ENCODE data around the gene TIMD4.
"Not testable (repeated sequence)": the region's sequence is repeated elsewhere in the genome, so short reads cannot be mapped to it uniquely, and the experiment has no call there.

TIMD4 gene

DNA sequence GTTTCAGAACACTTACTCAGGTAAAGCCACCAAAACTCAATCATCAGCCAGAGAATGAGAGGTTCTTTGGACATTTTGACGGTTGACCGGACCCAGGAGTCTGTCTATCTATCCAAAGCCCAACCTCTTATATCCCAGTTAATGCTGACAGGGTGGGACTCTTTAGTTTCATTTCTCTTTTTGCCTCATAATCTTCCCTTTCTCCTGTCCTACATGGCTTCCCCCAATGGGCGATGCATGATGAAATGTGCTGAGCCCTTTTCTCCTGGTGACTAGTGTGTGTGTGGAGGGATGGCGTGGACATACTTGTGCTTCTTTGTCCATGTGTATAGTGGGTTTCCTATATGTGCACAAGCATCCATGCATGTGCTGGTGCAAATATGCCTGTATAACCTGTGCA is at the start of gene TIMD4:
TIMD4 (minus strand) TSS at position 102 of the 400 bp plus-strand sequence; CDS start at position 74, 28 bp downstream.
- no peak for DNase-seq

DNA sequence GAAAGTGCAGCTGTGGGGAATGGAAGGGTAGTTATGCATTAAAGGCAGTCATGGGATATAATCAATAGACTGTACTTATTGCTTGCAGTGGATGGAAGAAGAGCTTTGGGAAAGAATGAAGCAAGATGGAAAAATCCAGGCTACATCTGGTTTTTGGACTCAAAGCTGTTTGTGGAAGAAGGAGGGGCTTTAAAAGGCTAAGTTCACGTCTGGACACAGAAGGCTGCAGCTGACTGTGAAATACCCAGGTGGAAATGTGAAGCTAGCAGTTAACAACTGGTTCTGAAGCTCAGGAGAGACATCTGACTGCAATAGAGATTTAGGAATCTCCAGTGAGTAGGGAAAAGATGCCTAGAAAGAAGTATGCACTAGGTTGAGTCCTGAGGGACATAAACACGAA is 43.2 kb upstream of the TIMD4 start:
- DNase-seq = no peak

DNA sequence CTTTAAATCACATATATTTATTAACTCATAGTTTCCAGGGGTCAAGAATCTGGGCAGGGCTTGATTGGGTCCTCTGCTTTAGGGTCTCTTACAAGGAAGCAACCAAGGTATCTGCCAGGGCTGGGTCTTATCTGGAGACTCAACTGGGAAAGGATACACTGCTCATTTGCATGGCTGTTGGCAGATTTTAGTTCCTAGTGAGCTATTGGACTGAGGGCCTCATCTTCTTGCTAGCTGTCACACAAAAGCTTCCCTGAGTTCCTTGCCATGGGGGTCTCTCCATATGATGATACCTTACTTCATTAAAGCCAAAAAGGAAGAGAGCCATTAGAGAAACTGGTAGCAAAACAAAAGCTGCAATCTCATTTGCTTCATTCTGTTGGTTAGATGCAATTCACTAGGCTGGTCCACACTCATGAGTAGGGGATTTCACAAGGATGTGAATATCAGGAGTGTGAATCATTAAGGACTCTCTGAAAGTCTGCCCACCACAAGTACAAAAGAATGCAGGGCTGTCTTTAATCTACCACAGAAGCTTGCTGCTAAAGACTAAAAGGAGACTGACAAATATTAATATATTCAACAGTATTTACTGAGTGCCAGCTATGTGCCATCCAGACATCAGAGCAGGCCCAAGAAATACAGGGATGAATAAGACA is 42.0 kb upstream of the TIMD4 start:
- DNase-seq = no peak

DNA sequence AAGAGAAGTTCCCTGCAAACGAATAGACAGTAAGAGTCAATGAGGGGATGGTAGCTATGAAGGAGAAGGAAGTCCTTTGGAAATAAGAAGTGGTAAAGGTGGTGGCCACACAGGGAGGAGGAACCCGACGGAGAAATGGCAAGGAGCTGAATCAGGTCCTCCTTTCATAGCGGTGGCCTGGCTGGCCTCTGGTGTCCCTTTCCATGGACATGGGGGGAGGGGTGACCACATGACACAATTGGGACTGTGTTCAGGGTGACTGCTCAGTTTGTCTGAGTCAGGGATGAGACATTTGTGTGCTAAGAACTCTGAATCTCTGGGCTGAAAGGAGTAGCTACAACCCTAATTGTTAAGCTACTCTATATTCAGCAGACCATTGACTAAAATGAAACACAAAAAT is 28.7 kb upstream of the TIMD4 start:
- DNase-seq = no peak

DNA sequence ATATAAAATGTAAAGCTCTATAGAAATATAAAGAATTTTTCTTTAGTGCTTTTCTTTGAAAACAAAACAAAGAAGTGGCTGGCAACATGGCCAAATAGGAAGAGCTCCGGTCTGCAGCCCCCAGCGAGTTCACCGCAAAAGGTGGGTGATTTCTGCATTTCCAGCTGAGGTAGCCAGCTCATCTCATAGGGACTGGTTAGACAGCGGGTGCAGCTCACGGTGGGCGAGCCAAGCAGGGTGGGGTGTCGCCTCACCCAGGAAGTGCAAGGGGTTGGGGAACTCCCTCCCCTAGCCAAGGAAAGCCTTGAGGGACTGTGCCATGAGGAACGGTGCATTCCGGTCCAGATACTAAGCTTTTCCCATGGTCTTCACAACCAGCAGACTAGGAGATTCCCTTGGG is 21.0 kb upstream of the TIMD4 start:
- DNase-seq = no peak

DNA sequence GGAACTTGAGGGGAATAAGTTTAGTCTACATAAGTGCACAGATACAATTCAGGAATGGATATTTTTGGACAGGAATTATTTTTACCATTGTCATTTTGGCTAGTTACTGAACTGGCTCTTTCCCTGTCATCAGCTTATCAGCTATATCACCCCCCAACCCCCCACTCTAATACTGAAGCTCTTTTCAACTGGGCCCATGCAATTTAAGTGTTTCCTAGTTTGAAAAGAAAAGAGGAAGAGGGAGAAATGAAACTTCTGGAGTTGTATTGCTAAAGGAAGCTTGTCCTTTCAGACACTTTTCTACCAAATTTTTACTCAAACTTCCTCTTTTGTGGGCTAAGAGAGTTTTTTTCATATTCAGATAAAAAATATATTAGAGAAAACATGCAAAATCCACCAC is 18.5 kb upstream of the TIMD4 start:
- DNase-seq = no peak

DNA sequence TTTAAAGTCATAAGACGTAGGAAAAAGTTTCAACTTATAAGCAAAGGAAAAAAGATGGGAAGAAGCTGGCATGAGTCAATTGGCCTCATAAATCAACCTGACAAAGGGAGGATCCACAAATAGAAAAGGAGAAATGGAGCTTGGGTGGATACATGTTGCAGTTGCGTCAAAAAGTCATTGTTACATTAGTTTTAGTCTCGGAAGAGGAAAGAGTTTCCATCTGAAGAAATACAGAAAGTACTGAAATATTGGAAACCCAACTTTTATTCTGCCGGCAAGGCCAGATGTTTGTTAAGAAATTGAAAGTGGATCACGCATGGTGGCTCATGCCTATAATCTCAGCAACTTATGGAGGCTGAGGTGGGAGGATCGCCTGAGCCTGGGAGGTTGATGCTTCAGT is 11.3 kb upstream of the TIMD4 start:
- no peak for DNase-seq

DNA sequence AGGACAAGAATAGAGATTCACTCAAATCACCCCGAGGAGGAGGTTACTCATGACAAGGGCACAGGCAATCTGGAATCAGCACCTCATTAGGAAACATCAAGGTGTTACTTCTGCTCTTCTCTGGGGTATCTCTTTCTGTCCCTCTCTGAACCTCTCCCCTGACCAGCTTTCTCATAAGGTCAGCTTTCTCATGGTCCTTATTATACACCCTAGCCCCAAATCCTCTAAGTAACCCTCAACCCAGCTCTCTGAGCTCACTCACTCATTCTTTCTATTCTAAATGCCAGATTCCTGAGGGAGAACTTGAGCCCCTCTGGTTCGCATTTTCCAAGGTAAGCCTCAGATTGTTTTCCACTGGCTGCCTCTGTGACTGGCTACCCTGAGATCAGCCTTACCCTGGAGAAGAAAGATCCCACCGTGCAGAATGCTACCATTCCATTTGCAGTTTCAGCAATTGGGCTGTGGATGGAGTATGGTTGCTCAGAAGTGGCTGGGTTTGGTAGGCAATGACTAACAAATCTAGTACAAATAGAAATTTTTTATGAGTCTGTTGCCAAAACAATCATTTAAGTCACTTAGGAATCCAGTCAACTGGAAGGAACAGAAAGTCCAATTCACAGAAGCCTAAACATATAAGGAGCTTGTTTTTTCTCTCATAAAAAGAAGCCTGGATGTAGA is 9.0 kb upstream of the TIMD4 start:
- no peak for DNase-seq

DNA sequence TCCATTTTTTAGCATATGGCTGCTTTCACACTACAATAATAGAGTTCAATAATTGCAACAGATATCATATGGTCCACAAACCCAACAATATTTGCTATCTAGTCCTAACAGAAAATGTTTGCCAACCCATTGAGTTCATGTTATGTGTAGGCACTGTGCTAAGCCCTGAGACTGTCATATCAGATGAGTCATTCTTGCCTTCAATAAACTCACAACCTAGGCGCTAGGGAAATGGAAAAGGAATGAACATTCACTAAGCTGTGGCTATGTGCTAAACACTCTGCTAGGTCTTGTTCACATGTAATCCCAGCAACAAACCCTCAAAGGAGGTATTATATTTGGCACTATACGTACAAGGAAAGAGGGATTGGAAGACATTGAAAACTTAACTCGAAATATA is 8.4 kb upstream of the TIMD4 start:
- DNase-seq = no peak

DNA sequence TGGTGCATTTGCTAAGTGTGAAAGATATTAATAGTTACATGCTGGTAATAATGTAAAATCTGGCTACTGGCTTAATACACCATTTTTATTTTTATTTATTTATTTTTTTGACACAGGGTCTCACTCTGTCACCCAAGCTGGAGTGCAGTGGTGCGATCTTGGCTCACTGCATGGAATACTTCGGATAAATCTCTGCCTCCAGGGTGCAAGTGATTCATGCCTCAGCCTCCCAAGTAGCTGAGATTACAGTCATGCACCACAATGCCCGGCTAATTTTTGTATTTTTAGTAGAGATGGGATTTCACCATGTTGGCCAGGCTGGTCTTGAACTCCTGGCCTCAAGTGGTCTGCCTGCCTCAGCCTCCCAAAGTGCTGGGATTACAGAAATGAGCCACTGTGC is 4.4 kb upstream of the TIMD4 start:
- not testable (repeated sequence) for DNase-seq

DNA sequence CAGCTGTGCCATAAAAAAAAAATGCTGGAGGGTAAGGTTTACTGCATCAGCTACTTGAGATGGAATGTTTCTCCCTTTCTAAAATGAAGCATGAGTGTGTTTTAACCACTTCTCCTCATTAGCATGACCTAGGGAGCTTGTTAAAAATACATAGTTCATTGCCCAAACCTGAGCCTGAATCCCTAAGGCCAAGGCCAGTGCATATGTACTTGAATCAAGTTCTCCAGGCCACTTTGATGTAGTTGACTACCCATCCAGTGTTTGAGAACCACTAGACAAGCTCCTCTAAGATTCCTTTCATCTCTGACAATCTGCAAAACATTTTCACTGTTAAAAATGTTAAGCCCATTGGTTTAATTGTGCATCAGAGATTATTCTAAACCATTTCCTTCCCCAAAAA is 6.7 kb downstream of the TIMD4 start:
- no peak for DNase-seq

DNA sequence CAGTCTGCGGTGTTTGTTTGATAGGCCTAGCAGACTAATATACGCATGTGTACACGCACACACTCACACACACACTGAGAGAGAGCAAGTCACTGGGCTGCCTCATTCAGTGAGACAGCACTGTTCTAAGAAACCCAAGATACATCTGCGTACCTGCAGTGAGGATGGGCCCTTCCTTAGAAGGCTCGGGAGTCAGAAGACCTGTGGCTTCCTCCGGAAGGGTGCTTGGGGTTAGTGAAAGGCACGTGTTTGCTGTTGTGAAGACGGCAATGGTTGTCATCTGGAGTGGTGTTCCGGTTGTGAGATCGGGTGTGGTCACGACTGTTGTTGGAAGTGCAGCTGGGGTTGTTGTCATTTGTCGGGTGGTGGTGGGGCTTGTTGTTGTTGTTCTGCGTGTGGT is 11.7 kb downstream of the TIMD4 start:
- DNase-seq = no peak

DNA sequence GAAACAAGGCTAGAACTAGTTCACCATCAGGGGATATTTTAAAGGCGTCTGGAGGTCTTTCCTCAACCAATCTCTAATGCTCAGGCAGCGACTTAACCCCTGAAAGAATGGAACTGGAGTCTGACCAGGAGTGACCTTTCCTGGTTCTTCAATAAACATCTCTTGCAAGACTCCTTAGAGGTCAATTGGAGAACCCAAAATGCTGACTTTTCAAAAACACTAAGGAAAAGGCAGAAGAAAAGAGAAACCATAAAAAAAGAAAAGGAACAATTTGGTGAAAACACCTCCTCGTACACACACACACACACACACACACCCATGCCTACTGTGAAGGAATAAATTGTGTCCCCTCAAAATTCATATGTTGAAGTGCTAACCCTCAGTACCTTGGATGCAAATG is 12.3 kb downstream of the TIMD4 start:
- DNase-seq = no peak

DNA sequence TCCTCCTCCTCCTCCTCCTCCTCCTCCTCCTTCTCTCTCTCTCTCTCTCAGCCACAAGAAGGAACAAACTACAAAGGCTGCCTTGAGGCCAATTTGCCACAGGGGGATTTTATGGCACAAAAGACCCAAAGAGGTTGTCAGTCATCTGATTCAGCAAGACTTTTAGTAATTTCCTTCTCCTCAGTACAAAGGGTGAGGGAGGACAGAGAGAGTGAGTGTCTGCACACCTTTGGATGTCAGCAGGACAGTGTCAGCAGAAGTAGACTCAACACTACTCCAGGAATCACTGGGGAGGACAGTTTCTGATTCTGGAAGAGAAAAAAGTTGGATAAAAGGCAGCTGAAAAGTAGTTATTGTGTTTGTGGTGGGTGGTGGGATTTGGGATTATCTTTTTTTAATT is 13.6 kb downstream of the TIMD4 start:
- DNase-seq = no peak

DNA sequence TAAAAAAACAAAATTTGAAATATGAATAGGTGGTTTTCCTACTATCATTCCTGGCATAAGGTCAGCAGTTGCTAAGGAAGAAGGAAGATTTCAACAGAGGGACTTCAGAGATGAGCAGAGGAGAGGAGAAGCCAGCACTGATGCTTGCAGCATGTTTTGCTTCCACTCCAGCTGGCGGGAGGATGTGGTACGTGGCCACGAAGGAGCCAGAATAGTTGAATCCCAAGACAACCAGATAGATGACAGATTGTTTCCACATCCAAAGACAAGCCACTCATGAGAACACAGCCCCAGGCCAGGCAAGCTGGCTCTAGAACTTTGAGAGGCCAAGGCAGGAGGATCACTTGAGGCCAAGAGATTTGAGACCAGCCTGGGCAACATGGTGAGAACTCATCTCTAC is 15.1 kb downstream of the TIMD4 start:
- DNase-seq = no peak

DNA sequence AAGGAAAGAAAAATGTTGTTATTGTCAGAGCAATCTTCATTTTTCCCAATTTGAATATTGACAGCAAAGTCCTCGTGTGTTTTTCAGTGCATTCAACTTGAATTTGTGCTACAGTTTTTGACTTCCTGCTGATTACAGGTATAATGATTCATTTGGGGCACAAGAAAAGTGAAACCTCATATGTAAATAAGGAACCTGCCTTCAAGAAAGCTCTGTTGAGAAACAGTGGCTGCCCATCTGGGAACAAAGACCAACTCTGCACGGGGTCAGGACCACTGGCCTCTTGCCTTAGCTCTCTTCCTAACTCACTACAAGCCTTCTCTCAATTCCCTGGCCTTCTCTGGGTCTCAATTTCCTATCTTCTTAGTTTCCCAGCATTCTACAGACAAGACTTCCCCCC is 21.0 kb downstream of the TIMD4 start:
- no peak for DNase-seq

DNA sequence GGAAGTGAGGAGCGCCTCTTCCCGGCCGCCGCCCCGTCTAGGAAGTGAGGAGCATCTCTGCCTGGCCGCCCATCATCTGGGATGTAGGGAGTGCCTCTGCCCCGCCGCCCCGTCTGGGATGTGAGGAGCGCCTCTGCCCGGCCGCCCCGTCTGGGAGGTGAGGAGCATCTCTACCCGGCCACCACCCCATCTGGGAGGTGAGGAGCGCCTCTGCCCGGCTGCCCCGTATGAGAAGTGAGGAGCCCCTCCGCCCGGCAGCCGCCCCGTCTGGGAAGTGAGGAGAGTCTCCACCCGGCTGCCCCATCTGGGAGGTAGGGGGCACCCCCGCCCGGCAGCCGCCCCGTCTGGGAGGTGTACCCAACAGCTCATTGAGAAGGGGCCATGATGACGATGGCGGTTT is 22.6 kb downstream of the TIMD4 start:
- not testable (repeated sequence) for DNase-seq

DNA sequence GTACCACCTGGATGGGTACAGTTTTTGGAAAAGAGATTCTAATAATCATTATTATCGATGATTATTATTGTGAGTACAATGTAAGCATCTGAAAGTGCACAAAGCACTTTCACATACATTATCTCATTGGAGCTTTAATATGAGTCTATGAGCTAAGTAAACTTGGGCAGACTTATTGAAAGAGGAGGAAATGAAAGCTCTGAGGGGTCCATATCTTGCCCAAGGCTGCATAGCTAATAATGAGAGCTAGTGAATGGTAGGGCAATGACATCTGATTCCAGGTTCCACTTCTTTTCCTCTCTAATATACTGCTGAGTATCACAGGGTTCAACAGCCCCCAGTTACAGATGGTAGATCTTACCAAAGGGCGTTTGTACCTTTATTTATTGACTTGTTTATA is 26.1 kb downstream of the TIMD4 start:
- DNase-seq = no peak

DNA sequence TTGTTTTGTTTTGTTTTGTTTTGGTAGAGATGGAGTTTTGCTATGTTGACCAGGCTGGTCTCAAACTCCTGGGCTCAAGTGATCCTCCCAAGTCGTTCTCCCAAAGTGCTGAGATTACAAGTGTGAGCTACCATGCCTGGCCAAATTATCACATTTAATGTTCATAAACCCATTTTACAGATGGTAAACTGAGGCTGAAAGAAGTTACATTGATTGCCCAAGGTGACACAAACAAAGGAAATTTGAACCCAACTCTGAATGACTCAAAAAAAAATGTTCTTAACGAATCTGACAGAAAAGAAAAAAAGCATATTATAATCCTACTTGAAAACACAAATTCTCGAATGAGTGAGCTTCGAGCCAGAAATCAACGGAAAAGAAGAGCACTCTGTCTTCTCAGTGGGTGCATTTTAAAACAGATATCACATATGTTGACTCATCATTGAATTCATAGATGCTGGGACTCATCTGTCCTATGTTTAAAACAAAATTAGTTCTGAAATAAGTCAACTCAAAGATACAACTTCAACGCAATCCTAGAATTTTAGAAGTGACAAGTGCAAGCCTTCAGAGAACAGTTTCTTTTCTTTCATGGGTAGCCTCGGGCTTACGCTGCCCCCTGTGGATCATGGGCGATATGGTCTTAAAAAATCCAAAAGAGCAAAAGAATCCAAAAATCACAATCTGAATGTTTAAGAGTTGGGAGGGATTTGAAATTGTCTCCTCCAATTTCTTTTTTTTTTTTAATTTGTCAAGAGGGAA is 28.4 kb downstream of the TIMD4 start:
- DNase-seq = peak; percentile 19

DNA sequence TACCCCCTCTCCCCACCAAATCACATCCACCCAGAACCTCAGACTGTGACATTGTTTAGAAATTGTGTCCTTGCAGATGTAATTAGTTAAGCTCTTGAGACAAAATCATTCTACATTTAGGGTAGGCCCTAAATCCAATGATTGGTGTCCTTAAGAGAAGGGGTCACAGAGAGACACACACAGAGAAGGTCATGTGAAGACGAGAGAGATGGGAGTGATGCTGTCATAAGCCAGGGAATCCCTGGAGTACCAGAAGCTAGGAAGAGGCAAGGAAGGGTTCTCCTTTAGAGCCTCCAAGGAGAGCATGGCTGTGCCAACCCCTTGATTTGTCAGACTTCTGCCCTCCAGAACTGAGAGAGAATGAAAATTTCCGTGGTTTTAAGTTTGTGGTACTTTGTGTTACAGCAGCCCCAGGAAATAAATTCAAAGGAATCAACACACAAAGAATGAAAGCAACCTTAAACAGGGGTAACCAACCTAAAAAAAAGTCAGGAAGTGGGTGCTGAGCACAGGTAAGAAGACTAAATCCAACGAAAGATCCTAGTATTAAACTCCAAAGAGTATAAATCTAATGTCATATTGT is 33.6 kb downstream of the TIMD4 start:
- DNase-seq = no peak

DNA sequence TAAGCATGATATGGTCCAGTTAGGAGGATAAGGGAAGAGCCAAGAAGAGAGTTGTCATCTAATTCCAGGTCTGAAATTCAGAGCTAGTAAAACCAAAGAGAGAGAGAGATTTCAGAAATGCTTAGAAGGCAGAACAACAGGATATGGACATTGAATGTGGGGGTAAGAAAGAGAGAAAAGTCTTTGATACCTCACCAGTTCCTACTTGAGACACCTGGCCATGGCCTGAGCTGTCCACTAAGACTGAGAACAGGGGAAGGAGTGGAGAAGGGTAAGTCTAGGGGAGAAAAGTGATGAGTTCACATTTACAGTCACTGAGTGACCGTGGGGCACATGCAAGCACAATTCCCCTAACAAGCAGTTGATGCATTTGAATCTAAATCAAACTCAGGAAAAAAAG is 35.5 kb downstream of the TIMD4 start:
- DNase-seq = no peak

DNA sequence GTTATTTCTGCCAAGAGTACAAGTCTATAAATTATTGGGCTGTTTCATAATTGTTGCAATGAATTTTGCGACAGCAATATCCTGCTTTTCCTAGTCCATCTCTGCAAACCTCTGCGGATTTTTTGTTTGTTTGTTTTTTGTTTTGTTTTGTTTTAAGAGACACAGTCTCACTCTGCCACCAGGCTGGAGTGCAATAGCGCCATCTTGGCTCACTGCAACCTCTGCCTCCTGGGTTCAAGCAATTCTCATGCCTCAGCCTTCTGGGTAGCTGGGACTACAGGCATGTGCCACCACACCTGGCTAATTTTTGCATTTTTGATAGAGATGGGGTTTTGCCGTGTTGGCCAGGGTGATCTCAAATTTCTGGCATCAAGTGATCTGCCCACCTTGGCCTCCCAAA is 37.3 kb downstream of the TIMD4 start:
- DNase-seq = not testable (repeated sequence)

DNA sequence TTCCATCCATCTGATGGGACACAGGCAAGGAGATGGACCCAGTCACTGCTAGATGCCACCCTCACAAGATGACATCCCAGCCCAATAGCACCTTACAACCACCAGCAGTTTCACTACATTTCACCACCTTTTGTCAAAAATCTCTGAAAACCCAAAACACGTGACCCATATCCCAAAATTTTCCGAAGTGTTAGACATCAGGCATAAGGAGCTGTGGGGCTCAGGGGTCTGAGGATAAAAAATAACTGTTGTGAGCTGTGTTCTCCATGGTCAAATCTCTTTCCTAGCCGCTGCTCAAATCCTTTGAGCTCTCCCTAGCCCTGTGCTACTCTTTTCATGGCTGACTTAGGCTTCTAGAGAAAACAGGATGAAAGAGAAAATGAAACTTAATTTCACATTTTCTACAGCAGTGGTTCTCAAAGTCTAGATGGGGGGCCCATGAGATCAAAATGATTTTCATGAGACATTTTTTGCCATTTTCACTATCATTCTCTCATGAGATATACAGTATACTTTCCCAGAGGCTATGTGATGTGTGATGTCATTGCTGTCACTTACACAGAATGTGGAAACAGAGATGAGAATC is 40.7 kb downstream of the TIMD4 start:
- no peak for DNase-seq

Data from NCI-H345 (cell line).